H1 (cell line): ENCODE results near the gene TMEM17. TPM values are rescaled to one million over a fixed set of nuclear protein-coding genes. Genes with fewer than 3 reads are reported as not detected.

ENCODE experiments used
- CTCF ChIA-PET: fragments of 300-600 bp; sonication (Branson Sonifier 250); formaldehyde crosslinking; loops from one replicate; lab custom pipeline; 2021; ENCODE audit not compliant: partially characterized antibody; lab: Charles Lee
- POLR2A ChIA-PET: fragments of 300-600 bp; sonication (Branson Sonifier 250); formaldehyde crosslinking; loops from one replicate; lab custom pipeline; 2021; ENCODE audit warnings: inconsistent platforms; ENCODE audit not compliant: partially characterized antibody; lab: Charles Lee
- DNase-seq, 2 experiments: peaks; one replicate each; pipeline versions ENCODE4 v3.0.0 to v3.0.0-alpha.2; 2010 to 2022; ENCODE audit warnings: low spot score in 2 of 2, low read depth in 1 of 2, mixed read lengths in 1 of 2
- FAIRE-seq: peaks from 2 replicates; lab custom pipeline; 2011; peaks lifted over from hg19 to GRCh38; lab: Jason Lieb, UNC
- H2AFZ ChIP-seq: 2 replicates; pipeline ENCODE4 v1.8.1; 2012; ENCODE audit warnings: low read length, inconsistent platforms
- H2AK5ac ChIP-seq: 2 replicates; pipeline ENCODE4 v1.6.1; 2013; ENCODE audit warnings: low read depth, low read length
- H2BK120ac ChIP-seq: replicated peaks from 2 replicates; pipeline ENCODE3; 2013; ENCODE audit warnings: low read depth, low read length, inconsistent platforms
- H2BK12ac ChIP-seq: 2 replicates; pipeline ENCODE4 v1.6.1; 2013; ENCODE audit warnings: low read depth, low read length
- H2BK15ac ChIP-seq: 2 replicates; pipeline ENCODE4 v1.6.1; 2013; ENCODE audit warnings: low read length
- H2BK20ac ChIP-seq: 2 replicates; pipeline ENCODE4 v1.6.1; 2013; ENCODE audit warnings: low read length
- H2BK5ac ChIP-seq: 2 replicates; pipeline ENCODE4 v1.6.1; 2013; ENCODE audit warnings: low read depth, low read length
- H3K14ac ChIP-seq: 2 replicates; pipeline ENCODE4 v1.6.1; 2013; ENCODE audit warnings: inconsistent platforms; ENCODE audit not compliant: insufficient read length
- H3K18ac ChIP-seq: 2 replicates; pipeline ENCODE4 v1.6.1; 2013; ENCODE audit warnings: low read length; ENCODE audit errors: extremely low read depth
- H3K23ac ChIP-seq: 2 replicates; pipeline ENCODE4 v1.6.1; 2013; ENCODE audit warnings: inconsistent platforms; ENCODE audit not compliant: insufficient read length
- H3K23me2 ChIP-seq: 2 replicates; pipeline ENCODE4 v1.6.1; 2013; ENCODE audit warnings: low read depth, low read length
- H3K27ac ChIP-seq: 2 replicates; pipeline ENCODE4 v1.6.1; 2011; ENCODE audit warnings: low read depth, low read length, inconsistent platforms
- H3K27me3 ChIP-seq, 4 experiments: replicated peaks in 1 of 4; 1 replicate in 1 of 4; 2 replicates in 3 of 4; pipeline versions ENCODE4 v1.6.1 to v1.8.1; 2011 to 2013; ENCODE audit warnings: low read length in 3 of 4, mild to moderate bottlenecking in 3 of 4, inconsistent platforms in 2 of 4, mixed read lengths in 2 of 4, moderate library complexity in 1 of 4; ENCODE audit not compliant: control insufficient read depth in 3 of 4, insufficient read depth in 3 of 4; ENCODE audit errors: extremely low read depth in 1 of 4
- H3K36me3 ChIP-seq, 4 experiments: 2 replicates each; pipeline versions ENCODE4 v1.6.1 to v1.8.1; 2011 to 2013; ENCODE audit warnings: mild to moderate bottlenecking in 4 of 4, low read length in 3 of 4, moderate library complexity in 2 of 4, control low read depth in 1 of 4, inconsistent platforms in 1 of 4; ENCODE audit not compliant: insufficient read depth in 4 of 4, control insufficient read depth in 2 of 4
- H3K4ac ChIP-seq: replicated peaks from 2 replicates; pipeline ENCODE3; 2013; ENCODE audit warnings: low read length, low read depth, mixed read lengths, inconsistent platforms; ENCODE audit not compliant: insufficient read length
- H3K4me1 ChIP-seq, 4 experiments: replicated peaks in 1 of 4; 1 replicate in 1 of 4; 2 replicates in 3 of 4; pipeline versions ENCODE4 v1.6.1 to v1.8.1; 2011 to 2013; ENCODE audit warnings: low read length in 3 of 4, inconsistent platforms in 2 of 4, mixed read lengths in 1 of 4; ENCODE audit not compliant: insufficient read depth in 4 of 4, control insufficient read depth in 3 of 4
- H3K4me2 ChIP-seq, 2 experiments: 2 replicates each; pipeline versions ENCODE4 v1.6.1 to v1.8.1; 2011 to 2013; ENCODE audit warnings: low read depth in 2 of 2, low read length in 2 of 2, control low read depth in 1 of 2, inconsistent platforms in 1 of 2, mild to moderate bottlenecking in 1 of 2; ENCODE audit not compliant: insufficient read depth in 1 of 2
- H3K4me3 ChIP-seq, 4 experiments: fragments of 200-600, 300-600 bp in 1 of 4; sonication (generic), shearing (Covaris generic), sonication (Bioruptor Twin) in 1 of 4; 2 replicates each; pipeline versions ENCODE4 v1.5.1 to v1.8.1; 2011 to 2016; ENCODE audit warnings: low read length in 4 of 4, low read depth in 3 of 4, control low read depth in 2 of 4, inconsistent platforms in 2 of 4, mild to moderate bottlenecking in 2 of 4, mixed read lengths in 1 of 4, moderate library complexity in 1 of 4; ENCODE audit not compliant: insufficient read depth in 2 of 4; ENCODE audit errors: extremely low read depth in 1 of 4
- H3K56ac ChIP-seq: replicated peaks from 2 replicates; pipeline ENCODE3; 2013; ENCODE audit warnings: low read depth, mild to moderate bottlenecking, mixed read lengths, low read length, inconsistent platforms; ENCODE audit not compliant: insufficient read length
- H3K79me1 ChIP-seq: 2 replicates; pipeline ENCODE4 v1.6.1; 2013; ENCODE audit warnings: low read depth, low read length, control low read depth
- H3K79me2 ChIP-seq, 2 experiments: 2 replicates each; pipeline versions ENCODE4 v1.6.1 to v1.8.1; 2012 to 2013; ENCODE audit warnings: low read length in 2 of 2, mild to moderate bottlenecking in 2 of 2, inconsistent platforms in 1 of 2; ENCODE audit not compliant: insufficient read depth in 2 of 2, control insufficient read depth in 1 of 2
- H3K9ac ChIP-seq, 4 experiments: replicated peaks in 1 of 4; 1 replicate in 1 of 4; 2 replicates in 3 of 4; pipeline versions ENCODE4 v1.6.1 to v1.8.1; 2011 to 2013; ENCODE audit warnings: low read depth in 3 of 4, low read length in 3 of 4, control low read depth in 2 of 4, mild to moderate bottlenecking in 2 of 4, moderate library complexity in 2 of 4, inconsistent platforms in 1 of 4; ENCODE audit errors: extremely low read depth in 1 of 4
- H3K9me3 ChIP-seq, 2 experiments: 2 replicates each; pipeline versions ENCODE4 v1.6.1 to v1.8.1; 2012 to 2013; ENCODE audit warnings: mild to moderate bottlenecking in 2 of 2, moderate library complexity in 2 of 2, control low read depth in 1 of 2, inconsistent platforms in 1 of 2, low read depth in 1 of 2, low read length in 1 of 2, mixed read lengths in 1 of 2; ENCODE audit not compliant: insufficient read depth in 2 of 2
- H4K20me1 ChIP-seq, 2 experiments: replicated peaks in 1 of 2; 2 replicates each; pipeline versions ENCODE3 to v1.8.1; 2011 to 2013; ENCODE audit warnings: inconsistent platforms in 2 of 2, low read length in 2 of 2, mild to moderate bottlenecking in 1 of 2; ENCODE audit not compliant: insufficient read depth in 2 of 2, control insufficient read depth in 1 of 2
- H4K5ac ChIP-seq: 2 replicates; pipeline ENCODE4 v1.6.1; 2013; ENCODE audit warnings: low read length, low read depth, mixed read lengths, inconsistent platforms; ENCODE audit not compliant: insufficient read length
- H4K8ac ChIP-seq: 2 replicates; pipeline ENCODE4 v1.8.0; 2013; ENCODE audit warnings: mild to moderate bottlenecking, moderate library complexity, low read length, inconsistent platforms; ENCODE audit not compliant: insufficient read depth; ENCODE audit errors: extremely low read depth
- H4K91ac ChIP-seq: replicated peaks from 2 replicates; pipeline ENCODE3; 2013; ENCODE audit warnings: low read length, mixed read lengths, inconsistent platforms; ENCODE audit not compliant: insufficient read length
- ATF2 ChIP-seq: IDR thresholded peaks from 2 replicates; pipeline ENCODE4 v1.6.1; 2012; ENCODE audit warnings: low read length, inconsistent platforms
- CEBPB ChIP-seq: IDR thresholded peaks from 2 replicates; pipeline ENCODE4 v1.6.1; 2012; ENCODE audit warnings: low read depth, low read length
- EP300 ChIP-seq, 2 experiments: IDR thresholded peaks; 1 replicate in 1 of 2; 2 replicates in 1 of 2; pipeline ENCODE4 v1.6.1; 2011 to 2012; ENCODE audit warnings: low read depth in 2 of 2, low read length in 2 of 2, mild to moderate bottlenecking in 2 of 2, borderline replicate concordance in 1 of 2, inconsistent platforms in 1 of 2, moderate library complexity in 1 of 2
- EZH2 ChIP-seq: fragments of 200-600 bp; sonication (generic); IDR thresholded peaks from 2 replicates; pipeline ENCODE4 v1.7.1; 2012; ENCODE audit warnings: low read depth, mild to moderate bottlenecking, moderate library complexity, low read length, inconsistent platforms; ENCODE audit not compliant: severe bottlenecking
- JUND ChIP-seq: IDR thresholded peaks from 2 replicates; pipeline ENCODE4 v1.6.1; 2011; ENCODE audit warnings: mild to moderate bottlenecking, improper control_type of control experiment, low read length
- POLR2A ChIP-seq, 2 experiments: IDR thresholded peaks; 1 replicate in 1 of 2; 2 replicates in 1 of 2; pipeline ENCODE4 v1.6.1; 2011; ENCODE audit warnings: low read depth in 2 of 2, low read length in 2 of 2, mild to moderate bottlenecking in 2 of 2; ENCODE audit errors: control extremely low read depth in 1 of 2
- RFX5 ChIP-seq: IDR thresholded peaks from 2 replicates; pipeline ENCODE4 v1.6.1; 2011; ENCODE audit warnings: low read depth, low read length, improper control_type of control experiment, borderline replicate concordance
- SAP30 ChIP-seq: fragments of 300-600 bp; sonication (generic); IDR thresholded peaks from 2 replicates; pipeline ENCODE4 v1.7.1; 2012; ENCODE audit warnings: low read length, moderate library complexity, mild to moderate bottlenecking, inconsistent platforms; ENCODE audit not compliant: insufficient read depth, insufficient replicate concordance
- SIX5 ChIP-seq: IDR thresholded peaks from 2 replicates; pipeline ENCODE4 v1.6.1; 2011; ENCODE audit warnings: mild to moderate bottlenecking, low read depth, low read length
- SP4 ChIP-seq: IDR thresholded peaks from 2 replicates; pipeline ENCODE4 v1.6.1; 2012; ENCODE audit warnings: low read length, inconsistent platforms
- SUZ12 ChIP-seq: fragments of 200-600 bp; sonication (generic); IDR thresholded peaks from 2 replicates; pipeline ENCODE4 v1.6.1; 2012; ENCODE audit warnings: mild to moderate bottlenecking, inconsistent platforms, low read length, moderate library complexity, mixed read lengths
- WGBS, 2 experiments: shearing (Covaris generic) in 1 of 2; methylation state at CpG; one replicate each; pipeline versions ENCODE4 v1.1.6 to v1.1.7; 2013 to 2015; ENCODE audit warnings: low lambda C conversion rate in 2 of 2, mixed read lengths in 2 of 2, inconsistent platforms in 1 of 2, low coverage in 1 of 2, missing lambda C conversion rate in 1 of 2; ENCODE audit not compliant: insufficient replicate concordance in 2 of 2, insufficient coverage in 1 of 2, insufficient read length in 1 of 2; ENCODE audit errors: extremely low coverage in 1 of 2, missing lambda C conversion rate in 1 of 2; 5-methylcytosine and 5-hydroxymethylcytosine counted together
- polyA plus RNA-seq, 7 experiments: library from polyadenylated mRNA; depleted of rRNA in 3 of 7; stranded (reverse) in 5 of 7; unstranded in 2 of 7; fragments of >200 nt in 5 of 7; fragments of 200-250 nt in 2 of 7; gene quantifications; 1 replicate in 5 of 7; 2 replicates in 1 of 7; 4 replicates in 1 of 7; pipeline versions ENCODE4 v1.2.1 to v1.2.3, GENCODE V29; 2011 to 2013; ENCODE audit warnings: missing spikeins in 2 of 7, mixed read lengths in 2 of 7
- total RNA-seq: library from RNA; stranded (reverse); fragmentation: NEBNext Ultra II Directional; extraction: Animal tissue kit (Norgen Biotek cat#: 25700); gene quantifications from 2 replicates; pipeline ENCODE4 v1.2.1, GENCODE V29; 2021
- TF ChIP-seq, protein P1 (sequence below): IDR thresholded peaks from 2 replicates; pipeline ENCODE4 v1.6.1; 2011; ENCODE audit warnings: low read length, improper control_type of control experiment

Gene TMEM17
- total and polyA plus RNA-seq, 2 of the 8 experiments (the other 6 are each of a cell fraction or from before 2014, with no cell fraction given): 0.69 to 1.2 TPM

- CTCF ChIA-PET: interaction anchor here (1.7 to 2.9 kb wide), 3 partner anchors 10 to 39 kb away, joined by 5 to 11 read pairs (median 11); no protein-coding TSS in a partner anchor
- H4K91ac ChIP-seq: no peak overlapping the region
- TF ChIP-seq JUND (no peak), SAP30 (no peak), SIX5 (no peak), EZH2 (no peak), RFX5 (no peak), SP4 (no peak), EP300 (IDR thresholded peaks at IDR 0.05; ENCODE audit: borderline replicate concordance in 1 of 2, low read depth in 2 of 2, low read length in 2 of 2) (no peak), CEBPB (no peak), ATF2 (no peak), POLR2A (IDR thresholded peaks at IDR 0.05; ENCODE audit: control extremely low read depth in 1 of 2, low read depth in 2 of 2, low read length in 2 of 2) (no peak), SUZ12 (no peak)
- TF ChIP-seq, protein P1, sequence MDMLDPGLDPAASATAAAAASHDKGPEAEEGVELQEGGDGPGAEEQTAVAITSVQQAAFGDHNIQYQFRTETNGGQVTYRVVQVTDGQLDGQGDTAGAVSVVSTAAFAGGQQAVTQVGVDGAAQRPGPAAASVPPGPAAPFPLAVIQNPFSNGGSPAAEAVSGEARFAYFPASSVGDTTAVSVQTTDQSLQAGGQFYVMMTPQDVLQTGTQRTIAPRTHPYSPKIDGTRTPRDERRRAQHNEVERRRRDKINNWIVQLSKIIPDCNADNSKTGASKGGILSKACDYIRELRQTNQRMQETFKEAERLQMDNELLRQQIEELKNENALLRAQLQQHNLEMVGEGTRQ: no peak
Observed at GRCh38 chr2:62495761-62496160, 10.2 kb downstream of the TMEM17 start.

More at GRCh38 chr2:62495761-62496160, 10.2 kb downstream of the TMEM17 start:
- Histone ChIP-seq H3K9ac (no peak overlapping the region), H2BK120ac (no peak overlapping the region), H3K4ac (no peak overlapping the region), H3K9me3 (no peaks in the 10 kb centered on the region), H3K4me1 (no peaks in the 10 kb centered on the region), H3K4me2 (no peak overlapping the region), H3K23me2 (no peaks in the 10 kb centered on the region), H2AFZ (no peak overlapping the region), H3K23ac (no peak overlapping the region), H3K79me1 (no peaks in the 10 kb centered on the region), H2BK20ac (no peak overlapping the region), H4K5ac (no peak overlapping the region), H3K18ac (no peak overlapping the region), H3K14ac (no peak overlapping the region), H3K56ac (no peak overlapping the region), H4K20me1 (no peaks in the 10 kb centered on the region), H3K36me3 (no peaks in the 10 kb centered on the region), H3K79me2 (no peaks in the 10 kb centered on the region), H4K8ac (no peak overlapping the region), H2AK5ac (no peak overlapping the region), H2BK12ac (no peak overlapping the region), H3K27me3 (no peaks in the 10 kb centered on the region), H3K4me3 (no peak overlapping the region), H2BK15ac (no peak overlapping the region), H3K27ac (no peak overlapping the region), H2BK5ac (no peak overlapping the region)
- 84% methylated on average over 2 of the region's 2 CpGs; no CpG with 5 or more reads in 1 of the 2 experiments for WGBS, 2 experiments
- FAIRE-seq: no peak
- no peak for DNase-seq
- POLR2A ChIA-PET: no interaction called here
